Kidney epithelial cell (primary cell): ENCODE data around the gene SEMA6A. TPM values are rescaled to one million over a fixed set of nuclear protein-coding genes. Genes with fewer than 3 reads are reported as not detected.

Source experiments
- DNase-seq: peaks from one replicate; pipeline ENCODE4 v3.0.0-alpha.2; 2010; ENCODE audit warnings: low read depth
- H3K27me3 ChIP-seq: 2 replicates; pipeline ENCODE4 v1.6.0; 2011; ENCODE audit warnings: low read length; ENCODE audit not compliant: control insufficient read depth, insufficient read depth
- H3K36me3 ChIP-seq: 2 replicates; pipeline ENCODE4 v1.5.1; 2011; ENCODE audit warnings: low read length; ENCODE audit not compliant: control insufficient read depth, insufficient read depth
- H3K4me3 ChIP-seq: 2 replicates; pipeline ENCODE4 v1.5.1; 2011; ENCODE audit warnings: low read depth, mild to moderate bottlenecking, control low read depth, low read length
- CTCF ChIP-seq: IDR thresholded peaks from 2 replicates; pipeline ENCODE4 v1.5.1; 2011; ENCODE audit warnings: mild to moderate bottlenecking, moderate library complexity, low read length, control low read depth, inconsistent platforms; ENCODE audit not compliant: insufficient read depth, poor library complexity, severe bottlenecking
- total RNA-seq: library from RNA; depleted of rRNA; stranded (reverse); fragments of >200 nt; gene quantifications from 2 replicates; pipeline ENCODE4 v1.2.3, GENCODE V29; 2015

Gene SEMA6A
- total RNA-seq, 1 donor from 2014 or later, result 6.3 TPM

GRCh38 chr5:116406306-116407041 is 168.1 kb downstream of the SEMA6A start:
- H3K27me3 ChIP-seq, result no peaks in the 10 kb centered on the region
- no peak overlapping the region for H3K4me3 ChIP-seq
- no peak for TF ChIP-seq CTCF
- DNase-seq, result no peak
- no peaks in the 10 kb centered on the region for H3K36me3 ChIP-seq

GRCh38 chr5:116404792-116405191 is 169.8 kb downstream of the SEMA6A start:
- Histone ChIP-seq H3K4me3 (no peak overlapping the region), H3K27me3 (no peaks in the 10 kb centered on the region), H3K36me3 (no peaks in the 10 kb centered on the region)
- TF ChIP-seq CTCF, result no peak
- no peak for DNase-seq

GRCh38 chr5:116404016-116404415 is 170.6 kb downstream of the SEMA6A start:
- DNase-seq, result no peak
- Histone ChIP-seq H3K36me3 (no peaks in the 10 kb centered on the region), H3K4me3 (no peak overlapping the region), H3K27me3 (no peaks in the 10 kb centered on the region)
- no peak for TF ChIP-seq CTCF

- no peak for TF ChIP-seq CTCF
- no peak for DNase-seq
- Histone ChIP-seq H3K4me3 (no peak overlapping the region), H3K27me3 (no peaks in the 10 kb centered on the region), H3K36me3 (no peaks in the 10 kb centered on the region)
Measured at GRCh38 chr5:116402235-116402634, 172.4 kb downstream of the SEMA6A start.

- H3K4me3 ChIP-seq, result no peak overlapping the region
- DNase-seq, result no peak
- TF ChIP-seq CTCF, result no peak
- no peaks in the 10 kb centered on the region for H3K36me3 ChIP-seq
- no peaks in the 10 kb centered on the region for H3K27me3 ChIP-seq
Measured at GRCh38 chr5:116401576-116401975, 173.0 kb downstream of the SEMA6A start.
